ENCODE measurements around the gene PODN. TPM values are rescaled to one million over a fixed set of nuclear protein-coding genes. Genes with fewer than 3 reads are reported as not detected.

The PODN gene
- total RNA-seq, 1 experiment from 2014 or later, result 0.17 TPM

GRCh38 chr1:53110370-53111072 is 48.5 kb downstream of the PODN start:
- no peak overlapping the region for H3K4ac ChIP-seq (ENCODE audit: low read depth, low read length)
- no peak overlapping the region for H2BK12ac ChIP-seq (ENCODE audit: insufficient read length, low read depth, low read length)
- no peaks in the 10 kb centered on the region for H3K79me1 ChIP-seq (ENCODE audit: insufficient read depth, low read depth, low read length, poor library complexity, severe bottlenecking)
- no peak overlapping the region for H3K14ac ChIP-seq (ENCODE audit: insufficient read depth, low read length)
- no peak overlapping the region for H3T11ph ChIP-seq (ENCODE audit: low read length)
- H3K27ac ChIP-seq (ENCODE audit: insufficient read length, low read depth, low read length), result no peak overlapping the region
- H3K9me3 ChIP-seq (ENCODE audit: control insufficient read depth, low read depth, low read length), result no peaks in the 10 kb centered on the region
- no peaks in the 10 kb centered on the region for H3K4me1 ChIP-seq (ENCODE audit: insufficient read depth, low read length)
- no peak overlapping the region for H2BK15ac ChIP-seq (ENCODE audit: low read depth, low read length)
- H3K36me3 Mint-ChIP-seq (ENCODE audit: insufficient read depth in 1 of 3, low read depth in 3 of 3), result no peaks in the 10 kb centered on the region
- H3K18ac ChIP-seq (ENCODE audit: insufficient read length, low read depth, low read length), result no peak overlapping the region
- H3K9me3 Mint-ChIP-seq, result peaks cover 4 to 9% of the 10 kb centered on the region in 2 experiments; a peak in 2 of 5 replicates
- H2AK5ac ChIP-seq (ENCODE audit: insufficient read length, low read length), result no peak overlapping the region
- H4K20me1 ChIP-seq (ENCODE audit: control insufficient read depth, insufficient read depth, insufficient read length), result peaks cover 2% of the 10 kb centered on the region
- no peak overlapping the region for H3K4me3 Mint-ChIP-seq
- H3K56ac ChIP-seq (ENCODE audit: insufficient read length, low read depth, low read length), result no peak overlapping the region
- no CpG with 5 or more reads among the region's 18 CpGs for WGBS (ENCODE audit: extremely low coverage, insufficient read length, low lambda C conversion rate)
- H3K23ac ChIP-seq (ENCODE audit: insufficient read length, low read depth, low read length), result no peak overlapping the region
- no peak overlapping the region; a peak in 1 of 7 replicates for H3K27ac Mint-ChIP-seq
- H2BK5ac ChIP-seq (ENCODE audit: insufficient read length, low read length), result no peak overlapping the region
- no peak overlapping the region for H2BK20ac ChIP-seq (ENCODE audit: low read depth, low read length, poor library complexity, severe bottlenecking)
- no peak overlapping the region for H4K91ac ChIP-seq (ENCODE audit: insufficient read length, low read depth, low read length)
- no peak overlapping the region for H4K8ac ChIP-seq (replicated peaks; ENCODE audit: insufficient read length, low read depth, low read length)
- H3K27me3 ChIP-seq (ENCODE audit: insufficient read depth, low read length), result no peaks in the 10 kb centered on the region
- DNase-seq, result no peak
- no peaks in the 10 kb centered on the region for H3K79me2 ChIP-seq (ENCODE audit: insufficient read depth, low read length)
- no peak for TF ChIP-seq CTCF (conservative IDR thresholded peaks at IDR 0.05)
- no peak overlapping the region for H3K9ac ChIP-seq (ENCODE audit: extremely low read depth, insufficient read length, low read length)
- no peak overlapping the region for H2AFZ ChIP-seq (ENCODE audit: low read length)
- no peak overlapping the region for H4K5ac ChIP-seq (ENCODE audit: insufficient read length, low read depth, low read length)
- H3K4me1 Mint-ChIP-seq, result peaks cover 30 to 37% of the 10 kb centered on the region in 2 experiments
- no peak overlapping the region for H3K4me2 ChIP-seq (ENCODE audit: insufficient read depth, insufficient read length, low read length)
- H2BK120ac ChIP-seq (ENCODE audit: low read depth, low read length, poor library complexity, severe bottlenecking), result no peak overlapping the region
- peaks cover 24% of the 10 kb centered on the region for H3K27me3 Mint-ChIP-seq (ENCODE audit: low read depth)
- no peaks in the 10 kb centered on the region for H3K23me2 ChIP-seq (ENCODE audit: insufficient read length, low read depth, low read length, poor library complexity, severe bottlenecking)

Measured in H9 (cell line).